T-helper 17 cell (primary cell): ENCODE measurements around the gene CDK18. TPM values are rescaled to one million over a fixed set of nuclear protein-coding genes. Genes with fewer than 3 reads are reported as not detected.

Experiments used
- ATAC-seq: fragments of 150-1000 bp; cut with Tn5 transposase; 2 replicates; pipeline ENCODE4 v1.10.0; 2021; ENCODE audit warnings: mild to moderate bottlenecking, moderate library complexity
- DNase-seq, 3 donors: peaks; one replicate each; pipeline versions ENCODE4 v3.0.0 to v3.0.0-alpha.2; 2020 to 2021
- H3K9me3 ChIP-seq: one replicate; pipeline ENCODE4 v1.7.0; 2013; ENCODE audit warnings: low read length, mild to moderate bottlenecking; ENCODE audit not compliant: control insufficient read depth, poor library complexity, severe bottlenecking
- H3K27ac Mint-ChIP-seq: one replicate; pipeline ENCODE4 v1.8.0; 2022; ENCODE audit warnings: mild to moderate bottlenecking, moderate library complexity, mixed read lengths
- H3K27me3 Mint-ChIP-seq: one replicate; pipeline ENCODE4 v1.8.0; 2022; ENCODE audit warnings: mixed read lengths
- H3K36me3 Mint-ChIP-seq: one replicate; pipeline ENCODE4 v1.8.0; 2022; ENCODE audit warnings: low read depth, mixed read lengths
- H3K4me1 Mint-ChIP-seq: one replicate; pipeline ENCODE4 v1.8.0; 2022; ENCODE audit warnings: mild to moderate bottlenecking, mixed read lengths
- H3K4me3 Mint-ChIP-seq: one replicate; pipeline ENCODE4 v1.8.0; 2022; ENCODE audit warnings: mild to moderate bottlenecking, moderate library complexity, mixed read lengths
- total RNA-seq, 4 donors: library from RNA in 2 of 4; stranded (reverse) in 2 of 4; gene quantifications; one replicate each; pipeline ENCODE4 v1.2.3 and lab custom pipeline; 2022 to 2026

Gene CDK18
- total RNA-seq, 2 donors from 2014 or later, result 0.94 to 1.7 TPM

- Mint-ChIP-seq H3K4me3 (no peak overlapping the region), H3K36me3 (peaks cover 8% of the 10 kb centered on the region), H3K27ac (no peak overlapping the region), H3K4me1 (peaks cover 2% of the 10 kb centered on the region), H3K27me3 (peaks cover 84% of the 10 kb centered on the region)
- ATAC-seq, result no peak
- no peaks in the 10 kb centered on the region for H3K9me3 ChIP-seq
- no peak for DNase-seq
Observed at GRCh38 chr1:205547936-205548827, 43.7 kb downstream of the CDK18 start.

- ATAC-seq (no peak), DNase-seq (no peak)
- Mint-ChIP-seq H3K27ac (no peak overlapping the region), H3K4me3 (no peak overlapping the region), H3K4me1 (peaks cover 2% of the 10 kb centered on the region), H3K36me3 (peaks cover 8% of the 10 kb centered on the region), H3K27me3 (peaks cover 68% of the 10 kb centered on the region)
- H3K9me3 ChIP-seq, result peaks cover 6% of the 10 kb centered on the region
Observed at GRCh38 chr1:205554026-205554811, 49.8 kb downstream of the CDK18 start.

- no peak overlapping the region for H3K4me3 Mint-ChIP-seq
- DNase-seq, result no peak
- H3K36me3 Mint-ChIP-seq, result no peaks in the 10 kb centered on the region
- ATAC-seq, result no peak
- H3K9me3 ChIP-seq, result no peaks in the 10 kb centered on the region
- no peak overlapping the region for H3K27ac Mint-ChIP-seq
- peaks cover 3% of the 10 kb centered on the region for H3K4me1 Mint-ChIP-seq
- H3K27me3 Mint-ChIP-seq, result peaks cover 51% of the 10 kb centered on the region
Observed at GRCh38 chr1:205561501-205562203, 57.2 kb downstream of the CDK18 start.

GRCh38 chr1:205563927-205564441 is 59.5 kb downstream of the CDK18 start:
- Mint-ChIP-seq H3K4me3 (no peak overlapping the region), H3K36me3 (no peaks in the 10 kb centered on the region), H3K4me1 (peaks cover 6% of the 10 kb centered on the region), H3K27me3 (peaks cover 54% of the 10 kb centered on the region), H3K27ac (no peak overlapping the region)
- no peak for ATAC-seq
- no peaks in the 10 kb centered on the region for H3K9me3 ChIP-seq
- no peak for DNase-seq

- no peak for DNase-seq
- Mint-ChIP-seq H3K4me1 (peaks cover 9% of the 10 kb centered on the region), H3K27me3 (peaks cover 67% of the 10 kb centered on the region), H3K27ac (no peak overlapping the region), H3K4me3 (no peak overlapping the region), H3K36me3 (no peaks in the 10 kb centered on the region)
- no peak for ATAC-seq
- H3K9me3 ChIP-seq, result no peaks in the 10 kb centered on the region
Observed at GRCh38 chr1:205565799-205566198, 61.3 kb downstream of the CDK18 start.

- no peak for DNase-seq
Observed at GRCh38 chr1:205567716-205568115, 63.2 kb downstream of the CDK18 start.

GRCh38 chr1:205568135-205568468 is 63.6 kb downstream of the CDK18 start:
- Mint-ChIP-seq H3K27me3 (peaks cover 80% of the 10 kb centered on the region), H3K36me3 (no peaks in the 10 kb centered on the region), H3K4me3 (peak overlapping the region; percentile 71), H3K4me1 (peaks cover 9% of the 10 kb centered on the region), H3K27ac (no peak overlapping the region)
- DNase-seq (no peak), ATAC-seq (no peak)
- no peaks in the 10 kb centered on the region for H3K9me3 ChIP-seq

More at GRCh38 chr1:205567716-205568115, 63.2 kb downstream of the CDK18 start:
- H3K9me3 ChIP-seq, result no peaks in the 10 kb centered on the region
- Mint-ChIP-seq H3K27ac (no peak overlapping the region), H3K4me3 (no peak overlapping the region), H3K27me3 (peaks cover 76% of the 10 kb centered on the region), H3K4me1 (peaks cover 9% of the 10 kb centered on the region), H3K36me3 (no peaks in the 10 kb centered on the region)
- no peak for ATAC-seq

GRCh38 chr1:205568469-205569361 is 64.2 kb downstream of the CDK18 start:
- Mint-ChIP-seq H3K4me1 (peaks cover 9% of the 10 kb centered on the region), H3K27me3 (peaks cover 78% of the 10 kb centered on the region), H3K27ac (no peak overlapping the region), H3K4me3 (peak overlapping the region; percentile 84), H3K36me3 (no peaks in the 10 kb centered on the region)
- H3K9me3 ChIP-seq, result no peaks in the 10 kb centered on the region
- DNase-seq (no peak), ATAC-seq (peak; percentile 35)

- Mint-ChIP-seq H3K36me3 (no peaks in the 10 kb centered on the region), H3K4me1 (peaks cover 6% of the 10 kb centered on the region), H3K4me3 (peak overlapping the region; percentile 39), H3K27me3 (peaks cover 69% of the 10 kb centered on the region), H3K27ac (no peak overlapping the region)
- no peaks in the 10 kb centered on the region for H3K9me3 ChIP-seq
- ATAC-seq, result no peak
- DNase-seq, result no peak
Observed at GRCh38 chr1:205569411-205570172, 65.1 kb downstream of the CDK18 start.

GRCh38 chr1:205570173-205570501 is 65.7 kb downstream of the CDK18 start:
- H3K27ac Mint-ChIP-seq, result no peak overlapping the region
- H3K9me3 ChIP-seq, result no peaks in the 10 kb centered on the region
- H3K27me3 Mint-ChIP-seq, result peaks cover 66% of the 10 kb centered on the region
- H3K4me1 Mint-ChIP-seq, result peaks cover 6% of the 10 kb centered on the region
- DNase-seq (no peak), ATAC-seq (no peak)
- no peaks in the 10 kb centered on the region for H3K36me3 Mint-ChIP-seq
- peak overlapping the region; percentile 39 for H3K4me3 Mint-ChIP-seq

- Mint-ChIP-seq H3K27me3 (peaks cover 58% of the 10 kb centered on the region), H3K36me3 (no peaks in the 10 kb centered on the region), H3K27ac (no peak overlapping the region), H3K4me3 (no peak overlapping the region), H3K4me1 (peaks cover 6% of the 10 kb centered on the region)
- ATAC-seq (no peak), DNase-seq (no peak)
- H3K9me3 ChIP-seq, result no peaks in the 10 kb centered on the region
Observed at GRCh38 chr1:205570796-205571537, 66.5 kb downstream of the CDK18 start.
